ENCODE measurements around the gene BAIAP2L1.
"Not testable (repeated sequence)": the region's sequence is repeated elsewhere in the genome, so short reads cannot be mapped to it uniquely, and the experiment has no call there.

The BAIAP2L1 gene

DNA sequence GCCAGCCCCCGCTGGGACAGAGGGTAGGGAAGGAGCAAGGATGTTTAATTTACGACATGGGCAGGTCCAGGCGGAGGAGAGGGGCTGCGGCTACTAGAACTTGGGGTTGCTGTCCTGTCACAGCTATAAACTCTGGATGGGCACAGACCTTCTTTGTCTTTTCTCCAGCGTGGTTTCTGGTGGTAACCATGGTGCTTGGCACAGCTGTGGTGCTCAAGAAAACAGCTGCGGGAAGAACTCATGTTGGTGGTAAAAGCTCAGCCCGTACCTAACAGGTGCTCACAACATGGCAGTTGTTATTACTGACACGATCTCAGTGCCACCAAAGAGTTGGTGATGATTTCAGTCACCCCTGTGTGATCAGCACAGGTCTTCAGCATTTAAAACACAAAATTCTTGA lies 13.8 kb downstream of the BAIAP2L1 start:
- H3K9me3 ChIP-seq (ENCODE audit: control insufficient read depth, insufficient read depth, low read length), result no peaks in the 10 kb centered on the region
- no peaks in the 10 kb centered on the region for H3K4me1 ChIP-seq (ENCODE audit: insufficient read depth, low read length)
- H3K36me3 ChIP-seq (ENCODE audit: insufficient read depth, low read length), result no peaks in the 10 kb centered on the region
- H3K9ac ChIP-seq (ENCODE audit: low read depth, low read length), result no peak overlapping the region

DNA sequence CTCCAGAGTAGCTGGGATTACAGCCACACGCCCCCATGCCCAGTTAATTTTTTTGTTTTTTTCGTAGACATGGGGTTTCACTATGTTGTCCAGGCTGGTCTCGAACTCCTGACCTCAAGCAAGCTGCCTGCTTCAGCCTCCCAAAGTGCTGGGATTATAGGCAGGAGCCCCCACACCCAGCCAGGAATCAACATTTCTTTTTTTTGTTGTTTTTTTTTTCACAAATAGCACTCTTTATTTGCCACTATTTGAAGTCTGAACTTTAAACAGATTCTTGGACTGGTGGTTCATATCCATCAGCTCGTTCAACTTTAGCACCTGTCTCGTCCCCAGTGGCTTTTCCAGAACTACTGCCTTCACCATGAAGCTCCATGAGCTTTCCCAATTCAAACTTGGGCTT lies 15.4 kb downstream of the BAIAP2L1 start:
- not testable (repeated sequence) for H3K9me3 ChIP-seq (ENCODE audit: control insufficient read depth, insufficient read depth, low read length); H3K36me3 ChIP-seq (ENCODE audit: insufficient read depth, low read length); H3K9ac ChIP-seq (ENCODE audit: low read depth, low read length); H3K4me1 ChIP-seq (ENCODE audit: insufficient read depth, low read length)

DNA sequence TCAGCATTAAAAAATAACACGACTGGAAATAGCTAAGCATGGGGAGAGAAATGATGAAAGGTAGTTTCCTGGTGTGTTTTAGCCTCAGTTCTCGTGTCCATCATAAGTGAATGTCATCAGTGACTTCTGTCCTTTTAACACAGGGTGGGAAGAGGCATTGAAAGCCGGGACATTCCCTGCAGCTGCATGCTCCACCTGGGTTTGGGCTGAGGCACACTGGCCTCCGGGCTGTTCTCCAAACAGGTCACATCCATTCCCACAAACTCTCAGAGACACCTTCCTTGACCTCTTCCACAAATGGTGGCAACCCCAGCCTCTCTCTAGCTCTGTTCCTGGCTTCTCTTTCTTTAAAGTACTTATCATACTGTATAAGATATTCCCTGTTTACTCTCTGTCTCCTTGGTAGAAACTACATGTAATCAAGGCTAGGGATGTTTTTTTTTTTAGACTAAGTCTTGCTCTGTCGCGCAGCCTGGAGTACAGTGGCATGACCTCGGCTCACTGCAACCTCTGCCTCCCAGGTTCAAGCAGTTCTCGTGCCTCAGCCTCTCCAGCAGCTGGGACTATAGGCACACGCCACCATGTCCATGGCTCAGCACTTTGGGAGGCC lies 22.6 kb downstream of the BAIAP2L1 start:
- Histone ChIP-seq H3K9ac (ENCODE audit: low read depth, low read length) (no peak overlapping the region), H3K9me3 (ENCODE audit: control insufficient read depth, insufficient read depth, low read length) (no peaks in the 10 kb centered on the region), H3K4me1 (ENCODE audit: insufficient read depth, low read length) (no peaks in the 10 kb centered on the region), H3K36me3 (ENCODE audit: insufficient read depth, low read length) (no peaks in the 10 kb centered on the region)

DNA sequence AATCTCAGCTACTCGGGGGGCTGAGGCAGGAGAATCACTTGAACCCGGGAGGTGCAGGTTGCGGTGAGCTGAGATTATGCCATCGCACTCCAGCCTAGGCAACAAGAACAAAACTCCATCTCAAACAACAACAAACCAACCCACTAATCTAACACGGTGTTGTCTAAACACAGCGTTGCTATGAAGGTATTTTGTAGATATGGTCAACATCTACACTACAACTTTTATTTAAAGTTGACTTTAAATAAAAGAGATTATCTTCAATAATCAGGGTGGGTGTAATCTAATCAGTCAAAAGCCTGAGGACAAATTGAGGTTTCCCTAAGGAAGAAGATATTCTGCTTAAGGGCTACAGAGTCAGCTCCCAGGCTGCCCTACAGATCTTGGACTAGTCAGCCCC lies 24.2 kb downstream of the BAIAP2L1 start:
- Histone ChIP-seq H3K9me3 (ENCODE audit: control insufficient read depth, insufficient read depth, low read length) (no peaks in the 10 kb centered on the region), H3K4me1 (ENCODE audit: insufficient read depth, low read length) (no peaks in the 10 kb centered on the region), H3K9ac (ENCODE audit: low read depth, low read length) (no peak overlapping the region), H3K36me3 (ENCODE audit: insufficient read depth, low read length) (no peaks in the 10 kb centered on the region)

DNA sequence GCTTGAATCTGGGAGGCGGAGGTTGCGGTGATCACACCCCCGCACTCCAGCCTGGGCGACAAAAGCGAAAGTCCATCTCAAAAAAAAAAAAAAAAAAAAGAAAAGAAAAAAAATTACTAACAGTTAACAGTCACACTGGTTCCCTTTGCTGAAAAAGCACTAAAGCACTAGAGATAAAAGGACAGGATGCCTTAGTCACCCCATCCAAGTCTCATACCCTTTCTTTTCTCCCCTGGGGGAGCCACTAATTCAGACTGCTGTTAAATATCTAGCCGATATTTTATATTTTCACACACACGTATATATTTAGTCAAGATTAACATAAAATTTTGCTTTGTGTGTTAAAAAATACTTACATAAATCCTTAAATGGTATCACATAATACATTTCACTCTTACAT lies 25.2 kb downstream of the BAIAP2L1 start:
- Histone ChIP-seq H3K9ac (ENCODE audit: low read depth, low read length) (no peak overlapping the region), H3K36me3 (ENCODE audit: insufficient read depth, low read length) (no peaks in the 10 kb centered on the region), H3K4me1 (ENCODE audit: insufficient read depth, low read length) (no peaks in the 10 kb centered on the region), H3K9me3 (ENCODE audit: control insufficient read depth, insufficient read depth, low read length) (no peaks in the 10 kb centered on the region)

DNA sequence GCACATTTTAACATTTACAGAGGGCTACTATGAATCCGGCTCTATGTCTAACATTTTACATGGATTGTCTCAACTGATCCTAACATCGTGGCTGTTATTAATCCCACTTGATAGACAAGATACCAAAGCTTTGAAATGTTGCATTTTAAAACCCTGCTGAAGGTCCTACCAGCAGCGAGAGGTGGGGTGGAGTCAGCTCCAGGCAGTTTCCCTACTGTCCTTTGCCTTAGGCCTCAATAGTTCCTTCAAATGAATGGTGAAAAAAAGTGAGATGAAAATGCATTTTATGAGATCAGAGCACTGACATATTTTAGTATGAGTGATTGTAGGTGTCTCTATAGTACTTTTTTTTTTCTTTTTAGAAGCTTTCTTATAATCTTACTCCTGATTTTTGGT lies 26.6 kb downstream of the BAIAP2L1 start:
- Histone ChIP-seq H3K36me3 (ENCODE audit: insufficient read depth, low read length) (no peaks in the 10 kb centered on the region), H3K9ac (ENCODE audit: low read depth, low read length) (no peak overlapping the region), H3K4me1 (ENCODE audit: insufficient read depth, low read length) (peaks cover 4% of the 10 kb centered on the region; the same call in 1 of the 2 replicates)

DNA sequence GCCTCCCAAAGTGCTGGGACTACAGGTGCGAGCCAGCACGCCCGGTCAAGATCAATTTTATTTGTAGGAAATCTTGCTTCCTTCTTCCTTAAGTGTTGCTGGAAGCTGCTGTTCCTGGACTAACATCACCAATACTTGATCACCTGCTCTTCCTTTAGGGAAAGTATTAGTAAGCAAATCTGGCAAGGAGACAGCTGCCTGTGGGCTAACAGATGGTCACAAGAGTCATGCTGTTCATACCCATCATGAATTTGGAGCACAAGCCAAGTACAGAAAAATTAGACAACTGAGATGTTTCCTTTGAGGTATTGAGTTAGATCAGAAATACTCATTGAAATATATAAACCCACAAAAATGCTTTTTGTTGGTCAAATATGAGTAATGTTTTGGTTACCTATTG lies 27.9 kb downstream of the BAIAP2L1 start:
- no peak overlapping the region for H3K9ac ChIP-seq (ENCODE audit: low read depth, low read length)
- no peaks in the 10 kb centered on the region for H3K9me3 ChIP-seq (ENCODE audit: control insufficient read depth, insufficient read depth, low read length)
- H3K4me1 ChIP-seq (ENCODE audit: insufficient read depth, low read length), result peaks cover 10% of the 10 kb centered on the region; the same call in 1 of the 2 replicates
- no peaks in the 10 kb centered on the region for H3K36me3 ChIP-seq (ENCODE audit: insufficient read depth, low read length)

More for the DNA sequence above, 26.6 kb downstream of the BAIAP2L1 start:
- H3K9me3 ChIP-seq (ENCODE audit: control insufficient read depth, insufficient read depth, low read length), result no peaks in the 10 kb centered on the region

DNA sequence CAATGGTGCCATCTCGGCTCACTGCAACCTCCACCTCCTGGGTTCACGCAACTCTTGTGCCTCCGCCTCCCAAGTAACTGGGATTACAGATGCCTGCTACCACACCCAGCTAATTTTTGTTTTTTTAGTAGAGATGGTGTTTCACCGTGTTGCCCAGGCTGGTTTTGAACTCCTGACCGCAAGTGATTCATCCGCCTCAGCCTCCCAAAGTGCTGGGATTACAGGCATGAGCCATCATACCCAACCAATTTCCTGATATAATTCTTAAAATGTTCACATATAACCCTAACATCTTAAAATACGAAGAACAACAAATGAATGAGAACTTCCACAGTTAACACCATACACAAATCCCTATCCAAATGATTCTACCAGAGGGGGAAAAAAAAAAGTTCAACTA lies 31.2 kb downstream of the BAIAP2L1 start:
- Histone ChIP-seq H3K36me3 (ENCODE audit: insufficient read depth, low read length) (no peaks in the 10 kb centered on the region), H3K9me3 (ENCODE audit: control insufficient read depth, insufficient read depth, low read length) (no peaks in the 10 kb centered on the region), H3K9ac (ENCODE audit: low read depth, low read length) (no peak overlapping the region), H3K4me1 (ENCODE audit: insufficient read depth, low read length) (peaks cover 10% of the 10 kb centered on the region; the same call in 1 of the 2 replicates)

DNA sequence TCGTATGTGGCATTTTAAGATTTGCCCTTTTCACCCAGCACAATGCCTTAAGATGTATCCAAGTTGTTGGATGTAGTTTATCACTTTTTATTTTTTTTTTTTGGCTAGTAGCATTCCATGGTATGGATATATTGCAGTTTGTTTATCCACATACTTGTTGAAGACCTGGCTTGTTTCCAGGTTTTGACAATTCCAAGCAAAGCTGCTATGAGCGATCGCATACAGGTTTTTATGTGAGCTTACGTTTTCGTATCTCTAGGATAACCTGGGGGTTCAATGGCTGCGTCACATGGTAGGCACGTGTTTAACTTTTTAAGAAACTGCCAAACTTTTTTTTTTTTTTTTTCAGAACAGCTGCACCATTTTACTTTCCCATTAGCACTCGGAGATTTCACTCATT lies 32.2 kb downstream of the BAIAP2L1 start:
- Histone ChIP-seq H3K9me3 (ENCODE audit: control insufficient read depth, insufficient read depth, low read length) (no peaks in the 10 kb centered on the region), H3K36me3 (ENCODE audit: insufficient read depth, low read length) (no peaks in the 10 kb centered on the region), H3K4me1 (ENCODE audit: insufficient read depth, low read length) (peaks cover 10% of the 10 kb centered on the region; the same call in 1 of the 2 replicates), H3K9ac (ENCODE audit: low read depth, low read length) (no peak overlapping the region)

DNA sequence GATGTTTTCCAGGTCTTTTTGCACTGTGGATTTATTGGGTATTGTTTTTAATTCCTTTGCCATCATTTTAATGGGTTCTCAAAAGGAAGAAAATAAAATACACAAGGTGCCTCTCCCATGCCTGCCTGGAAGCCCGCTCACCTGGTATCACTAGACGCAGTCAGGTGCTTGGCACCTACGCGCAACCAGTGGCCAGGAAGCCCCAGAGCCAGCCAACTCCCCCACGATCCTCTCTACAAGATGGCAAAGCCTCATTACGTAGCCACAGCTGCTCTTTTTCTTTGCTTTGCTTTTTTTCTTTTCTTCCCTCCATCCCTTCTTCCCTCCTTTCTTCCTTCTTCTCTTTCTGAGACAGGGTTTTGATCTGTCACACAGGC lies 34.3 kb downstream of the BAIAP2L1 start:
- H3K9ac ChIP-seq (ENCODE audit: low read depth, low read length), result no peak overlapping the region
- H3K36me3 ChIP-seq (ENCODE audit: insufficient read depth, low read length), result no peaks in the 10 kb centered on the region
- no peaks in the 10 kb centered on the region for H3K9me3 ChIP-seq (ENCODE audit: control insufficient read depth, insufficient read depth, low read length)
- peaks cover 14% of the 10 kb centered on the region; the same call in 1 of the 2 replicates for H3K4me1 ChIP-seq (ENCODE audit: insufficient read depth, low read length)

DNA sequence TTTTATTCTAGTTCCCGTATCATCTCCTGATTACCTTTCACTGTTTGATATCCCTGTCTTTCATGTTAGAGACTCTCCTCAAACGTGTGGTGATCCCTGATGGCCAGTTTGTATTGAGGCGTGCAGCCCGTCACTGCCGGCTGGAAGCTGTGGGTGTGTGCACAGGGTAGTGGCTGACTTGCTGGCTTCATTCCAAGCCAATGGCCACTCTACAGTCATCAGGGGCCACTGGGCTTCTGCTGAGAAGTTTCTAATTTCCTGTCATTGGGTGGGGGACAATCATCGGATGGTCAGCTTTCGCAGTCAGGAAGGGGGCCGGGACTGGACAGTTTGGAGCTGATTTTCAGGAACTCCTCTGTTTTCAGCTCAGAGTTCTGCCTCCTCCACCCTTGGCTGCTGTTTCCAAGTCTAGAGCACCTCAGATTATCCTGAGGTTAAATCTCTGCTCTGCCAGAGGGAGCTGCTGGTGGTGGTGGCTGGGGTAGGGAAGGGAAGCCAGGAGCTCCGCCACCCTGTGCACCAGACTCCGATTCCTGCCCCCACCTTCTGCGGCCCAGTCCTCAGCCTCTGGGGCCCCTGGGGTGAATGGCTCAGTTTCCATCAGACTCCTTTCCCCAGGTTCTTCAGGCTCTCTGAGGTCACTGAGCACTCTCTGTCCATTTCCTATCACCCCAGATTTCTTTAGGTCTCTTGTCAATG lies 34.9 kb downstream of the BAIAP2L1 start:
- no peaks in the 10 kb centered on the region for H3K36me3 ChIP-seq (ENCODE audit: insufficient read depth, low read length)
- H3K9me3 ChIP-seq (ENCODE audit: control insufficient read depth, insufficient read depth, low read length), result no peaks in the 10 kb centered on the region
- H3K4me1 ChIP-seq (ENCODE audit: insufficient read depth, low read length), result peaks cover 19% of the 10 kb centered on the region; the same call in 1 of the 2 replicates
- no peak overlapping the region for H3K9ac ChIP-seq (ENCODE audit: low read depth, low read length)

DNA sequence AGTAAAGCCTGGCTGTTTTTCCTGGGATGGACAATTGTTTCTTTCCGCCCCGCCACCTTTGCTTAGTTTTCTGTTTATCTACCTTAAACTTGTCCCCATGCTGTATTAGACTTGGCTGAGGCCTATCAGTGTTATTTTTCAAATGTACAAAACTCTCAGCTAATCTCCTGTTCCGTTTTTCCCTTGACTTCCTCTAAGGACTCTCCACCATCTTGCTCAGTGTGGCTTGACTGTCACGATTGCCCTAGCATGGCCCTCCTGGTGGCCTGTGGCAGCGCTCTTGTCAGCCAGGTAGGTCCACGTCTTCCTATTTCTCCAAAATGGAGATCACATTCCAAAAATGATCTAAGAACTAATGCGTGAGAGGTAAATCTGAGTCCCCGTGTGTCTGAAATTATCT lies 36.7 kb downstream of the BAIAP2L1 start:
- Histone ChIP-seq H3K9ac (ENCODE audit: low read depth, low read length) (no peak overlapping the region), H3K9me3 (ENCODE audit: control insufficient read depth, insufficient read depth, low read length) (no peaks in the 10 kb centered on the region), H3K36me3 (ENCODE audit: insufficient read depth, low read length) (no peaks in the 10 kb centered on the region), H3K4me1 (ENCODE audit: insufficient read depth, low read length) (peaks cover 25% of the 10 kb centered on the region)

DNA sequence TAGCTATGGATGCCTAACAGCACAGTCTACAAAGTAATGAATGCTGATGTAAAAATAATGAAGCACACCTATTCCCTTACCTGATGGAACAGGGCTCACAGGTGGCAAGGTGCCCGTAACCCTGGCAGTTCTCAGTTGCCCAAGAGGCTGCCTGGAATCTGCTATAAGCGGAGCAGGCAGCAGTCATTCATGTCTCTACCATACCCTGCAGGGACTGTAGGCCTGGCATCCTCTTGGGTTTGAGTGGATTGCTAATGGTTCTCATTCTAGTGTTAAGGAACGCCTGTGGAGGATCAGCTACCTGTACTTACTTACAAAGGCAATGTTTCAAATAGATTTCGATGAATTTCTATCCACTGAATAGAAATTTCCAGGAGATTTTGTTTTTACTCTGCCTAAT lies 38.4 kb downstream of the BAIAP2L1 start:
- H3K4me1 ChIP-seq (ENCODE audit: insufficient read depth, low read length), result peaks cover 20% of the 10 kb centered on the region
- no peak overlapping the region for H3K9ac ChIP-seq (ENCODE audit: low read depth, low read length)
- no peaks in the 10 kb centered on the region for H3K9me3 ChIP-seq (ENCODE audit: control insufficient read depth, insufficient read depth, low read length)
- no peaks in the 10 kb centered on the region for H3K36me3 ChIP-seq (ENCODE audit: insufficient read depth, low read length)

DNA sequence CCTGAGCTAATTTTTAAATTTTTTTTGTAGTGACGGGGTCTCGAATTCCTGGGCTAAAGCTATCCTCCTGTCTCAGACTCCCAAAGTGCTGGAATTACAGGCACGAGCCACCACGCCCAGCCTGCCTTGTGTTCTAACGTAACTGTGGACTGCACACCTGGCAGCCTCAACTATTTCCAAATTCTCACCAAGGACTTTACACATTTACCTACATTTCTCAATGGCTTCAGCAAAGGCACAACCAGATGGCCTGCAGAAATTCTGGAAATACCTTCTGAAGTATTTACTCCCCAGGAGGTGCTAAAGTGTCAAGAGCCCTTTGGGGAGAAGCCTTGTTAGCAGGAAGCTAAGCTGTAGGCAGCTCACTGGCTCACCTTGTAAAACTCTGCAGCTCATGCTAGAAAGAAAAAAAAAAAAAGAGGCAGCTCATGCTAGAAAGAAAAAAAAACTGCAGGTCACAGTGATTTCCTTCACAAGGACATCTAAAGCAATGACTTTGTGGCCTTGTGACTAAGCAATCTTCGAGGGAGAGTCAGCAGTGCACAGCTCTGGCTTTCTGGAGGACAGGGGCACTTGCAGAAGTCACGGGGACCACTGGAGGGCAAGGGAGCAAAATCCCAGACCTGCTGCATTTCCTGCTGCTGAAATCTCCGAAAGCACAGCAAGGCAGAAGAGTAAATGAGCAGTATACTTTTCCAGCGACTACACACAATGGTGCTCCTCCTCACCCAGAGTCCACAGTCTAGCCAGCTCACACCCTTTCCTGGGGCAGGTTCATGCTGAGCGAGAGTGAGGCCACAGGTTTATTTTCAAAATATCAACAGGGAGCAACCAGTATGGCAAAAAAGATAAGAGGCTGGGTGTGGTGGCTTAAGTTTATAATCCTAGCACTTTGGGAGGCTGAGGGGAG lies 40.4 kb downstream of the BAIAP2L1 start:
- peaks cover 20% of the 10 kb centered on the region for H3K4me1 ChIP-seq (ENCODE audit: insufficient read depth, low read length)
- no peaks in the 10 kb centered on the region for H3K36me3 ChIP-seq (ENCODE audit: insufficient read depth, low read length)
- H3K9ac ChIP-seq (ENCODE audit: low read depth, low read length), result no peak overlapping the region
- no peaks in the 10 kb centered on the region for H3K9me3 ChIP-seq (ENCODE audit: control insufficient read depth, insufficient read depth, low read length)
